Urinary bladder (tissue), 2 donors: ENCODE measurements around the gene B4GALT5. TPM values are rescaled to one million over a fixed set of nuclear protein-coding genes. Genes with fewer than 3 reads are reported as not detected.

Experiments
- polyA plus RNA-seq: library from polyadenylated mRNA; stranded (reverse); fragments of 200-250 nt; gene quantifications from one replicate; pipeline ENCODE4 v1.2.3, GENCODE V29; 2013
- small RNA-seq: library from RNA; depleted of rRNA; stranded (forward); fragments of <200 nt; gene quantifications from one replicate; pipeline ENCODE3, GENCODE V24; 2014
- total RNA-seq: library from RNA; depleted of rRNA; stranded (reverse); fragments of >200 nt; gene quantifications from one replicate; pipeline ENCODE4 v1.2.3, GENCODE V29; 2014
- donor health status: healthy.

The B4GALT5 gene
- total and polyA plus RNA-seq, 2 donors, result 19.5 to 46.4 TPM

Small RNAs within 50 kb of the gene (small RNA-seq; reads per million reads assigned to genes)
- gene RN7SL197P (not detected), gene SNRPFP1 (not detected)

Other genes with a start within 250 kb of the B4GALT5 start
- 3.5 TPM for gene KCNB1, start 231.2 kb downstream of the B4GALT5 start, total RNA-seq
- gene KCNB1, start 231.2 kb downstream of the B4GALT5 start, polyA plus RNA-seq, result 7.6 TPM
- 118 TPM for gene PTGIS, start 145.7 kb downstream of the B4GALT5 start, total RNA-seq
- 142 TPM for gene PTGIS, start 145.7 kb downstream of the B4GALT5 start, polyA plus RNA-seq
- gene SLC9A8, start 99.0 kb upstream of the B4GALT5 start, total RNA-seq, result 7.6 TPM
- gene SLC9A8, start 99.0 kb upstream of the B4GALT5 start, polyA plus RNA-seq, result 9.7 TPM
- gene SPATA2, start 201.7 kb upstream of the B4GALT5 start, total RNA-seq, result 1.4 TPM
- 6.7 TPM for gene SPATA2, start 201.7 kb upstream of the B4GALT5 start, polyA plus RNA-seq
- gene RNF114, start 222.5 kb upstream of the B4GALT5 start, total RNA-seq, result 48.2 TPM
- 52.2 TPM for gene RNF114, start 222.5 kb upstream of the B4GALT5 start, polyA plus RNA-seq